HG03135 (cell line): Measurements from ENCODE around the gene STARD8.

Experiments
- ATAC-seq: cut with Tn5 transposase; IDR thresholded peaks from one replicate; pipeline ENCODE4 v1.9.1; 2021; ENCODE audit warnings: mild to moderate bottlenecking, moderate library complexity; ENCODE audit not compliant: unreplicated experiment

STARD8 gene

GRCh38 chrX:68749426-68749825 is 102.0 kb downstream of the STARD8 start:
- ATAC-seq, result no peak

- no peak for ATAC-seq
These were observed 102.8 kb downstream of the STARD8 start for GRCh38 chrX:68750316-68750715.

GRCh38 chrX:68751372-68751771 is 103.9 kb downstream of the STARD8 start:
- ATAC-seq, result no peak

- ATAC-seq, result no peak
These were observed 105.8 kb downstream of the STARD8 start for GRCh38 chrX:68753218-68753617.

- ATAC-seq, result no peak
These were observed 106.9 kb downstream of the STARD8 start for GRCh38 chrX:68754406-68754805.

- no peak for ATAC-seq
These were observed 108.2 kb downstream of the STARD8 start for GRCh38 chrX:68755616-68756125.

GRCh38 chrX:68757331-68757730 is 109.9 kb downstream of the STARD8 start:
- no peak for ATAC-seq

- ATAC-seq, result no peak
These were observed 110.3 kb downstream of the STARD8 start for GRCh38 chrX:68757731-68758130.

- ATAC-seq, result no peak
These were observed 111.2 kb downstream of the STARD8 start for GRCh38 chrX:68758671-68759070.

- no peak for ATAC-seq
These were observed 113.6 kb downstream of the STARD8 start for GRCh38 chrX:68761086-68761485.

GRCh38 chrX:68762766-68763165 is 115.3 kb downstream of the STARD8 start:
- no peak for ATAC-seq

GRCh38 chrX:68763481-68763880 is 116.0 kb downstream of the STARD8 start:
- ATAC-seq, result no peak
